WI38 (cell line): ENCODE measurements around the gene NFIC.

ENCODE experiments used
- H3K4me3 ChIP-seq: 2 replicates; pipeline ENCODE4 v1.5.1; 2011; ENCODE audit warnings: low read depth, mild to moderate bottlenecking, control low read depth, low read length
- TF ChIP-seq, protein P1 (sequence below): IDR thresholded peaks from 2 replicates; pipeline ENCODE4 v1.5.1; 2012; ENCODE audit warnings: low read depth, mild to moderate bottlenecking, control low read depth, low read length

NFIC gene

DNA sequence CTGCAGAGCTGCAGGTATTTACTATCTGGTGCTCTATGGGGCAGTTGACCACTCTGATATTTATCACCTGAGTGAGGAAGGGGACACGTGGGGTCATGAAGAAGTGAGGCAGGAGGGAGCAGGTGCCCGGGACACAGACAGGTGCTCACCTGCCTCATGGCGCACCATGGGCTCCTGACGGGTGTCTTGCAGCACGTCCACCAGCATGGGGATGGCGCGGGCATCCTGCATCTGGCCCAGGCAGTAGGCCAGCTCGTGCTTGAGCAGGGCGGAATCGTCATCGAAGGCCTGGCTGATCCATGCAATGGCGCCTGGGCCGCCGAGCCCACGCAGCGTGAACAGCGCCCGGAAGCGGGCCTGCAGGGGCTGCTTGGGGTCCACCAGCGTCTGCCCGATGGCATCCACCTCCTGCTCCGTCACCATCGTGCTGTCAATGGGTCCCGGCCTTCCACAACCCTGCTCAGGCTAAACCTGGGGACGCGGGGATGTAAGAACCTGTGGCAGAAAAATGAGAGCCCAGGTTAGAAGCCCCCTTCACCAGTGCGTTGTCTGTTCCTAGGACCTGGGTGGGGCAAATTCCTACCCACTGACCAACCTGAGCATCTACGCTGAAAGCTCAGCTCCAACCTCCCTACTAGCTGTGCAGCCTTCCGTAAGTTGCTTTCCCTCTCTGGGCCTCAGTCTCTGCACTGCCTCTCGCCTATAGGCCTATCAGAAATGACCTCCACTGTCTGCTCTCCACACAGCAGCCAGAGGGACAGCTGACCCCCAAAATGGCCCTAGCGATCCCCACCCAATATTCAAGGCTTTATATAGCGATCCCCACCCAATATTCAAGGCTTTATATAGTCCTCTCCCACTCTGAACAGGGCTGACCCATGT is 130.2 kb downstream of the NFIC start:
- H3K4me3 ChIP-seq, result no peak overlapping the region
- TF ChIP-seq, protein P1, sequence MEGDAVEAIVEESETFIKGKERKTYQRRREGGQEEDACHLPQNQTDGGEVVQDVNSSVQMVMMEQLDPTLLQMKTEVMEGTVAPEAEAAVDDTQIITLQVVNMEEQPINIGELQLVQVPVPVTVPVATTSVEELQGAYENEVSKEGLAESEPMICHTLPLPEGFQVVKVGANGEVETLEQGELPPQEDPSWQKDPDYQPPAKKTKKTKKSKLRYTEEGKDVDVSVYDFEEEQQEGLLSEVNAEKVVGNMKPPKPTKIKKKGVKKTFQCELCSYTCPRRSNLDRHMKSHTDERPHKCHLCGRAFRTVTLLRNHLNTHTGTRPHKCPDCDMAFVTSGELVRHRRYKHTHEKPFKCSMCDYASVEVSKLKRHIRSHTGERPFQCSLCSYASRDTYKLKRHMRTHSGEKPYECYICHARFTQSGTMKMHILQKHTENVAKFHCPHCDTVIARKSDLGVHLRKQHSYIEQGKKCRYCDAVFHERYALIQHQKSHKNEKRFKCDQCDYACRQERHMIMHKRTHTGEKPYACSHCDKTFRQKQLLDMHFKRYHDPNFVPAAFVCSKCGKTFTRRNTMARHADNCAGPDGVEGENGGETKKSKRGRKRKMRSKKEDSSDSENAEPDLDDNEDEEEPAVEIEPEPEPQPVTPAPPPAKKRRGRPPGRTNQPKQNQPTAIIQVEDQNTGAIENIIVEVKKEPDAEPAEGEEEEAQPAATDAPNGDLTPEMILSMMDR, result no peak

DNA sequence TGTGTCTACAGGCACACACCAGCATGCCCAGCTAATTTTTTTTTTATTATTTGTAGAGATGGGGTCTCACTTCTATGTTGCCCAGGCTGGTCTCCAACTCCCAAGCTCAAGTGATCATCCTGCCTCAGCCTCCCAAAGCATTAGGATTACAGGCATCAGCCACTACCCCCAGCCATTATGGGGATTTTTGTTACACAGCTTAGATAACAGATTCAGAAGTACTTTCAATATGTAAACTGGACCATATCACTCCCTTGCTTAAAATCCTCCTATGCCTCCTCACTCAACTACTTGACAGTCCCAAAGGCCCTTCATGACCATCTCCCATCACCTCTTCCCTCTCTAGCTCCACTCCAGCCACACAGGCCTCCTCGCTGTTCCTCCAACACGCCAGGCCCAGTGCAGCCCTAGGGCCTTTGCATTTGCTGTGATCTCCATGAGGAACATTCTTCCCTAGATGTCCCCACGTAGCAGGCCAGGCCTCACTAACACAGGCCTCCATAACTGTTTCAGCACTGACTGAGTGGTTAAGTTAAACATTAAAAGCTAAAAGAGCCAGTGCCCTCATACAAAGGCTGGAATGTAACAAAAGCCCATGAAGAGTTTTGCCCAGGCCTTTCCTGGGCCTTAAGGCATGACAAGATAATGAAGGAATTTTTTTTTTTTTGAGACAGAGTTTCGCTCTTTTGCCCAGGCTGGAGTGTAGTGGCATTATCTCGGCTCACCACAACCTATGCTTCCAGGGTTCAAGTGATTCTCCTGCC is 131.6 kb downstream of the NFIC start:
- TF ChIP-seq, protein P1, result no peak
- H3K4me3 ChIP-seq, result no peak overlapping the region

DNA sequence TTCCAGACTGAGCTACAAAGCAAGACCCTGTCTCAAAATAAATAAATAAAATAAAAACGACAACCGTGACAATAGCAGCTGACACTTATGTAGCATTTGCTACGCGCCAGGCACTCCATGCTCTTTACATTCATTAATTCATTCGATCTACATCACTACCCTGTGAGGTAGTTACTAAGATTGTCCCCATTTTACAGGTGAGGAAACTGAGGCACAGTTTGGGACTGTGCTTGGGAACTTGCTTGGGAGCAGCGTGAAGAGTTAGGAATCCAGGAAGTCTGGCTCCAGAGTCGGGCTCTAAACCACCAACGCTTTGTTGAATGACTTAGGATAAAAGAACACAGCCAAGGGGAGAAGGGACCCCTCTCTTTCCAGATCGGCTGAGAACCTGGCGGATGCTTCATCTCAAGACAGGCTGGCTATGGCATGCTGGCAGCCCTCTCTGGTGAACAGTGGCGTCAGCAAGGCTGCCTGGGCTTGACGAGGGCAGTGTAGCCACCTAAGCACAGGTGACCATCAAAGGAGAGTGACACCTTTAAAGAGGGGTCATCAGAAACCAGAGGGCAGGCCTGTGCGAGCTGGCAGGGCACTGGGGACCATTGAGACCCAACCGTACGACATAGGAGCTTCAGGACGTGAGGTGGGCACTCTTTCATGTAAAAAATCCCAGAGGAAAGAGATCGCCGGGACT is 133.5 kb downstream of the NFIC start:
- TF ChIP-seq, protein P1, result no peak
- peak overlapping the region; percentile 99 for H3K4me3 ChIP-seq

DNA sequence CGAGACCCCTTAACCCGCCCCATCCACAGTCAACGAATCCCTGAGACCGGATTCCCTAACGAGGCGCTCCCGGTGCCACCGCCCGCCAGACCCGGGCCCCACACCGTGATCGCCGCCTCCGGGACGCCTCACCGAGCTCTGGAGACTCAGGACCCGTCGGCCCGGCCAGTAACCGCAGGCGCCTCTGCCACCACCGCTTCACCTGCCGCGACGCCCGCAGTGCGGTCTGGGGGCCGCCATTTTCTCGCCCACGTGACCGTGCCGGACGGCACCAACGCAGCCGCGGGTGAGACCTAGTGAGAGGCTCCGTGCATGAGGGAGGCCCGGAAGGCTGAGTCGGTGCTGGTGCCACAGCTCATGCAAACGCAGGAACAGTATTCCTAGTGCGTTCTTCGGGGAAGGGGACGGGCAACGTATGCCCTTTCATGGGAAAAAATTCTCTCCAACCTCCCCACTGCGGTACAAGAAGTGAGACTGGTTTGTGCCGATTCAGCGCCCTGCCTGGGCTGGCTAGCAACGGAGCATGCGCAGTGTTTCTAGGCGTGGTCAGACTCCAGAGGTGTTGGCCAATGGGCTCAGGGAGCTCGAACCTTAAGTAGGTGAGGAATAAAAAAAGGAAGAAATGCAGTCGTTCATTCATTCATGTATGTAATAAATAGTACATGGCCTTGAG is 134.2 kb downstream of the NFIC start, which contains the start of gene DOHH:
Gene DOHH (minus strand): TSS at position 246 of the 673 bp plus-strand sequence. CDS start 3,860 bp downstream, outside the sequence.
- TF ChIP-seq, protein P1, result no peak

DNA sequence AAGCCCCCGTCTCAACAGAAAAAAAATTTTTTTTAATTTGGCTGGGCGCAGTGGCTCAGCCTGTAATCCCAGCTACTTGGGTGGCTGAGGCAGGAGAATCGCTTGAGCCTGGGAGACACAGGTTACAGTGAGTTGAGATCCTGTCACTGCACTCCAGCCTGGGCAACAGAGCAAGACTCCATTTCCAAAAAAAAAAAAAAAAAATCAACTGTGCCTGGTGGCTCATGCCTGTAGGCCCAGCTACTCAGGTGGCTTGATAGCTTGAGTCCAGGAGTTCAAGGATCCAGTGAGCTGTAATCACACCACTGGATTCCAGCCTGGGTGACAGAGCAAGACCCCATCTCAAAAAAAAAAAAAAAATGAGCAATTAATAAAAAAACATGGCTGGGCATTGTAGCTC is 135.4 kb downstream of the NFIC start:
- TF ChIP-seq, protein P1, result no peak
- H3K4me3 ChIP-seq, result no peak overlapping the region

More for the DNA sequence above, 134.2 kb downstream of the NFIC start, which contains the start of gene DOHH:
- H3K4me3 ChIP-seq, result peak within 1 kb of the TSS; percentile 99

DNA sequence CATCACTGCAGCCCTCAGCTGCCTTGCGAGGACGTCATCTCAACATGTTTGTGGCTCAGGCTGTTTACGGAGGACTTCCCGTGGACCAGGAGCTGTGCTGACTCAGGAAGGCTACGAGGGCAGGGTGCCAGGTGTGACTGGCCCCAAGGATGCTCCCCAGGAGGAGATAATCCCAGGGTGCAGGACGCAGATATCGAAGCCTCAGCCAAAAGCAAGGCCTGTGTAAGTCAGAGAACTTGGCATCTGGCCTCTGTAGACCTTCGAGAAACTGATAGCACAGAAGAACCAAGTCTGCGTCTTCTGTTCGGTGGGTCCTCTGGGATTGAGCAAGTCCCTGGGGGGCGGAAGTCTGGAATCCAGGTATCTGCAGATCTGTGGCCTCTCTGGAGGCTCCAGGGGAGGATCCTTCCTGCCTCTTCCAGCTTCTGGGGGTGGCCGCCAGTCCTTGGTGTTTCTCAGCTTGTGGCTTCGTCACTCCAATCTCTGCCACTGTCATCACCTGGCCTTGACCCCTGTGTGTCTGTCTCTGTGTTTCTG is 136.7 kb downstream of the NFIC start:
- no peak overlapping the region for H3K4me3 ChIP-seq
- TF ChIP-seq, protein P1, result no peak
